Activated CD4-positive, alpha-beta T cell treated with anti-CD3 and anti-CD28 coated beads, Interleukin-2, amount 10 ng/mL, durations not matched to agents 24 days and 14 days (primary cell): ENCODE data around the gene SLCO4A1. TPM values are rescaled to one million over a fixed set of nuclear protein-coding genes. Genes with fewer than 3 reads are reported as not detected.
A peak's percentile ranks its signal among the peaks of the same experiment; 100 is the strongest.

Experiments used
- DNase-seq: peaks from one replicate; pipeline ENCODE4 v3.0.0; 2022
- H3K27ac Mint-ChIP-seq: one replicate; pipeline ENCODE4 v1.8.0; 2022; ENCODE audit warnings: mild to moderate bottlenecking, mixed read lengths
- H3K27me3 Mint-ChIP-seq: one replicate; pipeline ENCODE4 v1.8.0; 2022; ENCODE audit warnings: mixed read lengths
- H3K36me3 Mint-ChIP-seq: one replicate; pipeline ENCODE4 v1.8.0; 2022; ENCODE audit warnings: low read depth, mild to moderate bottlenecking, mixed read lengths
- H3K4me1 Mint-ChIP-seq: one replicate; pipeline ENCODE4 v1.8.0; 2021; ENCODE audit warnings: mixed read lengths
- H3K4me3 Mint-ChIP-seq: one replicate; pipeline ENCODE4 v1.8.0; 2022; ENCODE audit warnings: mild to moderate bottlenecking, moderate library complexity, mixed read lengths
- H3K9me3 Mint-ChIP-seq: one replicate; pipeline ENCODE4 v1.8.0; 2021; ENCODE audit warnings: mixed read lengths
- intact Hi-C: fragments of 100-400 bp; cut with micrococcal nuclease; formaldehyde crosslinking; loops from one replicate; pipeline ENCODE4 v1.15.1; 2023
- total RNA-seq: library from RNA; stranded (reverse); gene quantifications from 2 replicates; pipeline ENCODE4 v1.2.3, GENCODE V29; 2022

SLCO4A1 gene
- total RNA-seq, 1 donor from 2014 or later = 67.3 TPM

- Mint-ChIP-seq H3K4me3 (no peak overlapping the region), H3K4me1 (no peaks in the 10 kb centered on the region), H3K27ac (peak overlapping the region; percentile 13), H3K36me3 (no peaks in the 10 kb centered on the region), H3K9me3 (no peaks in the 10 kb centered on the region), H3K27me3 (peaks cover 13% of the 10 kb centered on the region)
- no peak for DNase-seq
- intact Hi-C loops = no loop called here
Measured at GRCh38 chr20:62695448-62696414, 53.4 kb downstream of the SLCO4A1 start.

DNA sequence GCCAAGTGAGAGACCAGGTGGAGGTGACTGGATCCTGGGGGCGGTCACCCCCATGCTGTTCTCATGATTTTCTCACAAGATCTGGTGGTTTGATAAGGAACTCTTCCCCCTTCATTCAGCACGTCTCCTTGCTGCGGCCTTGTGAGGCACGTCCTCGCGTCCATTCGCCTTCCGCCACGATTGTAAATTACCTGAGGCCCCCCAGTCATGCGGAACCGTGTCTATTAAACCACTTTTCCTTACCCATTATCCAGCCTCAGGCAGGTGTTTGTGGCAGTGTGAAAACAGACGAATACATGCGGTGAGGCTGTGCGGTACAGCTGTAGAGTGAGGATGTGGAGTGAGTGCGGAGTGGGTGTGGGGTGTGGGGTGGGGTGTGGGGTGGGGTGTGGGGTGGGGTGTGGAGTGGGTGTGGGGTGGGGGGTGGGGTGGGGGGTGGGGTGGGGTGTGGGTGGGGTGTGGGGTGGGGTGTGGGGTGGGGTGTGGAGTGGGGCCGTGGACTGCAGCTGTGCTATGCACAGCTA, 54.2 kb downstream of the SLCO4A1 start:
- H3K27ac Mint-ChIP-seq = no peak overlapping the region
- no peak for DNase-seq
- intact Hi-C loops = no loop called here
- no peaks in the 10 kb centered on the region for H3K9me3 Mint-ChIP-seq
- H3K36me3 Mint-ChIP-seq = no peaks in the 10 kb centered on the region
- H3K4me1 Mint-ChIP-seq = no peaks in the 10 kb centered on the region
- no peak overlapping the region for H3K4me3 Mint-ChIP-seq
- peaks cover 16% of the 10 kb centered on the region for H3K27me3 Mint-ChIP-seq

- Mint-ChIP-seq H3K27ac (no peak overlapping the region), H3K27me3 (peaks cover 17% of the 10 kb centered on the region), H3K4me3 (no peak overlapping the region), H3K4me1 (no peaks in the 10 kb centered on the region), H3K9me3 (no peaks in the 10 kb centered on the region), H3K36me3 (no peaks in the 10 kb centered on the region)
- DNase-seq = no peak
- intact Hi-C loops = no loop called here
Measured at GRCh38 chr20:62696989-62697388, 54.7 kb downstream of the SLCO4A1 start.

DNA sequence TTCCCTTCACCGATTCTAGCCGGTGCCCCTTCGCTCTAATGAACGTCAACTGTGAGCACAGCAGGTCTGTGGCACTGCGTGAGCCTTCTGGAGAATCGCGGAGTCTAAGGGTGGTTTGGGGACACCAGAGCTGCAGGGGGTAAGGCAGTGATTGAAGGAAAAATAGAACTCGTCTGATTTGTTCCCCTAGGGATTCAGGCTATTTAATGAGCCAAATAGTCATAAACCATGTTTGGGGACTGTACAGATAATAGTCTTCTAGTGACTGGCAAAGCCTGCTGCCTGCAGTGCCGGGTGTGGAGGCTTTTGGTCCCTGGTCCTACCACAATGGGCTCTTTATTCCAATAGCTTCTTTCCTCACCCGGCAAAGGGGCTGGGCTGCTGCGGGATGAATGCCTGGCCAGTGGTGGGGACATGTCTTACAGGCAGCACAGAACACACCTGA, 55.2 kb downstream of the SLCO4A1 start:
- intact Hi-C loops = no loop called here
- Mint-ChIP-seq H3K9me3 (no peaks in the 10 kb centered on the region), H3K4me3 (no peak overlapping the region), H3K27me3 (peaks cover 17% of the 10 kb centered on the region), H3K4me1 (no peaks in the 10 kb centered on the region), H3K36me3 (no peaks in the 10 kb centered on the region), H3K27ac (no peak overlapping the region)
- DNase-seq = no peak

DNA sequence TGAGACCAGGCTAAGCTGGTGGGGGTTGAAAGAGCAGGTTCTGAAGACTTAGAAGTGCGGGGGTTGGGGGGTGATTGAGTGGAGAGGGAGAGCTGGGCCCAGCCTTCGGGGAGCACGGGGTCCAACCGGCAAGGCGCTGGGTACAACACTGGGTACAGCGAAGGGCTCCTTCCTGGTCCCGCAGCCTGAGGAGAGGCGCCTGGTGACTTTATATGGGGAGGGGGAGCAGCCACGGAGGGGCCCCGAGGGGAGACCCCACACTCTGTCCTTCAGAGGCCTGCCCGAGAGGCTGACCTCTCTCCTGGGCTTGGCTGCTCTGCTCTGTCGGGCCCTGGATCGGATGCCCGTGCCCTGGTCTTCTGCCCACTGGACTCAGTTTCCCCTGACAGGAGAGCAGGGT, 55.9 kb downstream of the SLCO4A1 start:
- no peak overlapping the region for H3K4me3 Mint-ChIP-seq
- no peak overlapping the region for H3K27ac Mint-ChIP-seq
- DNase-seq = no peak
- H3K27me3 Mint-ChIP-seq = peaks cover 13% of the 10 kb centered on the region
- H3K9me3 Mint-ChIP-seq = no peaks in the 10 kb centered on the region
- intact Hi-C loops = no loop called here
- H3K36me3 Mint-ChIP-seq = no peaks in the 10 kb centered on the region
- H3K4me1 Mint-ChIP-seq = no peaks in the 10 kb centered on the region

DNA sequence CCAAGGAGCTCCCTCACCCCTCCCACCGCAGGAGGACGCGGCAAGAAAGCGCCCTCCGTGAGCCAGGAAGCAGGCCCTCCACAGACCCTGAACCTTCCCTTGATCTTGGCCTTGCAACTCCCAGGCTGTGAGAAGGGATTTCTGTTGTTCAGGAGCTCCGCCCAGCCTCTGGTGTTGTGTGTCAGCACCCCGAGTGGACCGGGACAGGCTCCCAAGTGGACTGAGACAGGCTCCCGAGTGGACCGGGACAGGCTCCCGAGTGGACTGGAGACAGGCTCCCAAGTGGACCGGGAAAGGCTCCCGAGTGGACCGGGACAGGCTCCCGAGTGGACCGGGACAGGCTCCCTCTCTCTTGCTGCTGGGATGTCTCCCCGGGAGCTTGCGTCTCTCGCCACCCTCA, 57.0 kb downstream of the SLCO4A1 start:
- no peak overlapping the region for H3K4me3 Mint-ChIP-seq
- no peak overlapping the region for H3K27ac Mint-ChIP-seq
- intact Hi-C loops = no loop called here
- H3K27me3 Mint-ChIP-seq = peaks cover 16% of the 10 kb centered on the region
- H3K9me3 Mint-ChIP-seq = no peaks in the 10 kb centered on the region
- DNase-seq = no peak
- no peaks in the 10 kb centered on the region for H3K36me3 Mint-ChIP-seq
- peaks cover 2% of the 10 kb centered on the region for H3K4me1 Mint-ChIP-seq

- no peak overlapping the region for H3K4me3 Mint-ChIP-seq
- no peaks in the 10 kb centered on the region for H3K36me3 Mint-ChIP-seq
- intact Hi-C loops = no loop called here
- no peak for DNase-seq
- H3K27me3 Mint-ChIP-seq = peaks cover 16% of the 10 kb centered on the region
- H3K9me3 Mint-ChIP-seq = no peaks in the 10 kb centered on the region
- peaks cover 2% of the 10 kb centered on the region for H3K4me1 Mint-ChIP-seq
- no peak overlapping the region for H3K27ac Mint-ChIP-seq
Measured at GRCh38 chr20:62699741-62700140, 57.4 kb downstream of the SLCO4A1 start.

GRCh38 chr20:62700261-62700930, 58.1 kb downstream of the SLCO4A1 start:
- Mint-ChIP-seq H3K4me3 (no peak overlapping the region), H3K4me1 (peaks cover 2% of the 10 kb centered on the region), H3K36me3 (no peaks in the 10 kb centered on the region), H3K9me3 (no peaks in the 10 kb centered on the region), H3K27ac (no peak overlapping the region), H3K27me3 (peaks cover 12% of the 10 kb centered on the region)
- DNase-seq = no peak
- intact Hi-C loops = no loop called here

DNA sequence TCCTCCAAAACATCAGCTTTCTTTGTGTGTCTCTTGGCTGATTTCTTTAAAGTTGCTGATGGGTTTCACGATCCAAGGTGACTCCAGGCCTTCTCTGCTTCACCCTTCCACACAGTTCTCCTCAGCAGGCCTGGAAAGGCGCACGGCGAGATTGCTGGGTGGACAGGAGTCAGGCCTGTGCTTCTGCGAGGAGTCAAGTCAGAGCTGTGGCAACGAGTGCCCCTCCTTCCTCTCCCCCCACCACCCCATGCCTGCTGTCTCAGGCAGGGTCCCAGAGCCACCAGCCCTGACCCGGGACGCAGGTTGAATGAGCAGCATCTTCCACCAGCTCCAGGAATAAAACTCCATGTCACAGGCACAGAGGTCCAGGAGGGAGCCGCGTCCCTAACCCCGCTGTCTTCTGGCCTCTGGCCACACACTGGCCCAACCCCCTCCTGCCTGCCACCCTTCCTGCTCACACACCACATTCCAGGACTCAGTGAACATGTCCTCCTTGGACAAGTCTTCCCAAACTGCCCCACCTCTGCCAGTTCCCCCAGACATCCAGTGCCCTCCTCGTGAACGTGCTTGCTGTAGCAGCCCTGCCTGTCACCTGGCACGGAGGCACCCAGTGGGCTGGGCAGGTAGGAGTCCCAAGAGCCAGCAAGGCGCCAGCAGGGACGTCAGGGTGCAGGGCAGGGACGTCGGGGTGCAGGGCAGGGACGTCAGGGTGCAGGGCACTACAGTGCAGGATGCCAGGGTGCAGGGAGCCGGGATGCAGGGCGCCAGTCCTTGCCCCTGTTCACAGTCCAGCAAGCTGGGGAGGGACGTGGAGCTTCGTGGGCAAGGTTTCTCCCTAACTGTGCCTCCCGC, 59.1 kb downstream of the SLCO4A1 start:
- peaks cover 2% of the 10 kb centered on the region for H3K4me1 Mint-ChIP-seq
- H3K4me3 Mint-ChIP-seq = no peak overlapping the region
- no peak overlapping the region for H3K27ac Mint-ChIP-seq
- H3K9me3 Mint-ChIP-seq = no peaks in the 10 kb centered on the region
- H3K27me3 Mint-ChIP-seq = peaks cover 10% of the 10 kb centered on the region
- no peak for DNase-seq
- intact Hi-C loops = no loop called here
- H3K36me3 Mint-ChIP-seq = no peaks in the 10 kb centered on the region

GRCh38 chr20:62702013-62702300, 59.7 kb downstream of the SLCO4A1 start:
- Mint-ChIP-seq H3K4me1 (peaks cover 2% of the 10 kb centered on the region), H3K36me3 (no peaks in the 10 kb centered on the region), H3K27ac (no peak overlapping the region), H3K9me3 (no peaks in the 10 kb centered on the region), H3K4me3 (no peak overlapping the region), H3K27me3 (peaks cover 12% of the 10 kb centered on the region)
- intact Hi-C loops = no loop called here
- DNase-seq = no peak

- H3K27me3 Mint-ChIP-seq = peaks cover 17% of the 10 kb centered on the region
- DNase-seq = no peak
Measured at GRCh38 chr20:62702895-62703852, 60.9 kb downstream of the SLCO4A1 start.

DNA sequence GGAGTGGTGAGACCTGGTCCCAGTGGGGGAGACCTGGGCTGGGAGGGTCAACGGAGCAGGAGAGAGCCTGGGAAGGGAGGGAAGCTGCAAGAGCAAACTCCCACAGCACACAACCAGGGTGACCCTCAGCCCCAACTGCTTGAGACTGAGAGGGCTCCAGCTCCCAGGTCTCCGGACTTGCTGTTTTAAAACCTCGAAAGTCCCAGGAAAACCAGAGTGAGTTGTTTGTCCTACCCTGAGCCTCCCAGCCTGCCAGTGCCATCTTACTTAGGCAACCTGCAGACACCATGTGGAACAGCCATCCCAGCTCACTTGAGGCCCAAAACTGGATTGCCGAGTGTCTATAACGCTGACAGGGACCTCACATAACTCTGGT, 61.5 kb downstream of the SLCO4A1 start:
- no peaks in the 10 kb centered on the region for H3K9me3 Mint-ChIP-seq
- intact Hi-C loops = no loop called here
- H3K36me3 Mint-ChIP-seq = no peaks in the 10 kb centered on the region
- H3K27me3 Mint-ChIP-seq = peaks cover 19% of the 10 kb centered on the region
- H3K4me3 Mint-ChIP-seq = no peak overlapping the region
- no peak for DNase-seq
- H3K4me1 Mint-ChIP-seq = peaks cover 2% of the 10 kb centered on the region
- no peak overlapping the region for H3K27ac Mint-ChIP-seq

More at GRCh38 chr20:62702895-62703852, 60.9 kb downstream of the SLCO4A1 start:
- H3K4me1 Mint-ChIP-seq = peaks cover 2% of the 10 kb centered on the region
- H3K27ac Mint-ChIP-seq = no peak overlapping the region
- no peaks in the 10 kb centered on the region for H3K36me3 Mint-ChIP-seq
- intact Hi-C loops = no loop called here
- H3K4me3 Mint-ChIP-seq = no peak overlapping the region
- no peaks in the 10 kb centered on the region for H3K9me3 Mint-ChIP-seq
